Spleen (tissue), 7 donors: ENCODE data around the gene ABLIM3.
A peak's percentile ranks its signal among the peaks of the same experiment; 100 is the strongest.

Experiments
- POLR2A ChIP-seq, 3 donors: fragments of 450-650 bp; IDR thresholded peaks; one replicate each; pipeline ENCODE4 v1.5.1; 2017; ENCODE audit warnings: antibody characterized with exemption in 3 of 3, mild to moderate bottlenecking in 1 of 3
- TF ChIP-seq, protein P1 (sequence below), 11 experiments: fragments of 200-600 bp in 7 of 11; fragments of 450-650 bp in 4 of 11; sonication (generic) in 4 of 11; IDR thresholded peaks in 8 of 11; conservative IDR thresholded peaks in 3 of 11; 1 replicate in 7 of 11; 2 replicates in 4 of 11; pipeline versions ENCODE4 v1.4.0 to v1.8.0; 2016 to 2021; ENCODE audit warnings: antibody characterized with exemption in 11 of 11, inconsistent platforms in 4 of 11, mild to moderate bottlenecking in 1 of 11
- donor health status: DM: no; HTN: no; CAD: no; lungs with moderate emphysema.
- donor health status: DM: no; HTN: no; CAD: no.
- donor health status: DM: no; HTN: no; CAD: no.

DNA sequence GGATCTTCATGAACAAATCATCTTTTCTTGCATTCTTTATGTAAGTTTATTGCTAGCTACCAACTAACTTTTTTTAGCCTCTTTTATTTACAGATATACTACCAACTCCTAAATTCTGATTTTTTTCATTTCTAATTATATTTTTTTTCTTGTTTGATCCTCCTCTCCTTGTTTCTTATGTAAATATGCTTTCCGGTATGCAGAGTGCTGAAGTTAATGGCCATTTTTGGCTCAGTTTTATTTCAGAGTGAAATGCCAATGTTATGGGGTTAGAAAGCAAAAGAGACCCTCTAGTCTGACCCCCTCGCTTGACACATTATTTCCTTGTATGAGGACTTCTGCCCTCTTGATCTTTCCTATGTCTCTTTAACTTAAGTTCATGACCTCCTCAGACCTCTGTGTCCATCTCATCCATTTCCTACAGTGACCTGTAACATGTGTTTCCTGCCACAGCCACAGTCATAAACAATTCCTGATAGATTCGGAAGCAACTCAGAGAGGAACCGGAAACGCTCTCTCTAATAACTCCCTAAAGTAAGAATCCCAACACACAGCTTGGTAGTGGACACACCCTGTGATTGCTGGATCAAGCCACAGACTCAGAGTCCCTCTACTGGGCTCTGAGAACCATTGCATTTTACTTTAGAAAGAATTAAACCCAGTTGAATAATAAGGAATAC lies 87.5 kb downstream of the ABLIM3 start:
- TF ChIP-seq, protein P1, sequence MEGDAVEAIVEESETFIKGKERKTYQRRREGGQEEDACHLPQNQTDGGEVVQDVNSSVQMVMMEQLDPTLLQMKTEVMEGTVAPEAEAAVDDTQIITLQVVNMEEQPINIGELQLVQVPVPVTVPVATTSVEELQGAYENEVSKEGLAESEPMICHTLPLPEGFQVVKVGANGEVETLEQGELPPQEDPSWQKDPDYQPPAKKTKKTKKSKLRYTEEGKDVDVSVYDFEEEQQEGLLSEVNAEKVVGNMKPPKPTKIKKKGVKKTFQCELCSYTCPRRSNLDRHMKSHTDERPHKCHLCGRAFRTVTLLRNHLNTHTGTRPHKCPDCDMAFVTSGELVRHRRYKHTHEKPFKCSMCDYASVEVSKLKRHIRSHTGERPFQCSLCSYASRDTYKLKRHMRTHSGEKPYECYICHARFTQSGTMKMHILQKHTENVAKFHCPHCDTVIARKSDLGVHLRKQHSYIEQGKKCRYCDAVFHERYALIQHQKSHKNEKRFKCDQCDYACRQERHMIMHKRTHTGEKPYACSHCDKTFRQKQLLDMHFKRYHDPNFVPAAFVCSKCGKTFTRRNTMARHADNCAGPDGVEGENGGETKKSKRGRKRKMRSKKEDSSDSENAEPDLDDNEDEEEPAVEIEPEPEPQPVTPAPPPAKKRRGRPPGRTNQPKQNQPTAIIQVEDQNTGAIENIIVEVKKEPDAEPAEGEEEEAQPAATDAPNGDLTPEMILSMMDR (IDR thresholded peaks at IDR 0.05 in 8 of 11, conservative IDR thresholded peaks at IDR 0.05 in 3 of 11), result peak; percentile 26 to 84 (median 58)
- no peak for TF ChIP-seq POLR2A (IDR thresholded peaks at IDR 0.05)
